HG03575 (cell line): ENCODE measurements around the gene HLA-B.

Experiments used
- ATAC-seq: cut with Tn5 transposase; IDR thresholded peaks from one replicate; pipeline ENCODE4 v1.9.1; 2021; ENCODE audit not compliant: unreplicated experiment, insufficient number of reproducible peaks, low FRiP score; ENCODE audit errors: extremely low read depth

HLA-B gene

GRCh38 chr6:31321820-31322219 lies 35.2 kb downstream of the HLA-B start:
- ATAC-seq: no peak

GRCh38 chr6:31321005-31321707 lies 35.8 kb downstream of the HLA-B start:
- no peak for ATAC-seq

- no peak for ATAC-seq
These were observed 39.9 kb downstream of the HLA-B start for GRCh38 chr6:31317036-31317435.

GRCh38 chr6:31309641-31310040 lies 47.3 kb downstream of the HLA-B start:
- ATAC-seq: no peak

GRCh38 chr6:31308845-31309175 lies 48.2 kb downstream of the HLA-B start:
- ATAC-seq: no peak

- no peak for ATAC-seq
These were observed 48.7 kb downstream of the HLA-B start for GRCh38 chr6:31308050-31308844.

- ATAC-seq: no peak
These were observed 49.3 kb downstream of the HLA-B start for GRCh38 chr6:31307669-31308049.

GRCh38 chr6:31305703-31306219 lies 51.2 kb downstream of the HLA-B start:
- no peak for ATAC-seq

- ATAC-seq: no peak
These were observed 52.3 kb downstream of the HLA-B start for GRCh38 chr6:31304683-31305082.
